GM21390 (cell line): Measurements from ENCODE around the gene MYO9B.

Experiments used
- ATAC-seq: cut with Tn5 transposase; IDR thresholded peaks from one replicate; pipeline ENCODE4 v1.9.1; 2021; ENCODE audit not compliant: unreplicated experiment

The MYO9B gene

DNA sequence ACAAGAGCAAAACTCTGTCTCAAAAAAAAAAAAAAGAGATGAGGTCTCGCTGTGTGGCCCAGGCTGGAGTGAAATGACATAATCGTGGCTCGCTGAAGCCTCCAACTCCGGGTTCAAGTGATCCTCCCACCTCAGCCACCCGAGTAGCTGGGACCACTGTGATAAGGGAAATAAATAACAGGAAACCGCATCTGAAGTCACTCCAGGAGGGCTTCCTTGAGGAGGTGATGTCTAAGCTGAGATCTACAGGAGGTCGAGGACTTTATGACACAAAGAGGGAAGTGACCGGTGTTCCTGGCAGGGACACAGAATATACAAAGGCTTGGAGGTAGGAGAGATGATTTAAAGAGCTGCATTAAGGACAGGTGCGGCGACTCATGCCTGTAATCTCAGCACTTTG lies 179.1 kb downstream of the MYO9B start:
- no peak for ATAC-seq

DNA sequence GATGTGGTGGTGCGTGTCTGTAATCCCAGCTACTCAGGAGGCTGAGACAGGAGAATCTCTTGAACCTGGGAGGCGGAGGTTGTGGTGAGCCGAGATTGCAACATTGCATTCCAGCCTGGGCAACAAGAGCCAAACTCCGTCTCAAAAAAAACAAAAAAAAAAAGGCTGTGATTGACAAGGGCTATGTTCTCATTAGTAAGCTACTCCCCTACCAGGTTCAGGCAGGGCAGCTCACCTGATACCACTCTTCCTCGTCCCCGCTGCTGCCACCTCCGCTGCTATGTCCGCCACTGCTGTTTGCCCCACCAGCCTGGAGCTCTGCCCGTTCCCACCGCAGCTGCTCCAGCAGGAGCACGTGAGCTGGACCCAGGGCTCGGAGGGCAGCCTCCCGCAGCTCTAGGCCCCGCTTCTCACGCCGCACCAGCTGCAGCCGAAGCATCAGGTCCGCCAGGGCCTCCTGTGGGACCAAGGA lies 179.6 kb downstream of the MYO9B start:
- no peak for ATAC-seq

DNA sequence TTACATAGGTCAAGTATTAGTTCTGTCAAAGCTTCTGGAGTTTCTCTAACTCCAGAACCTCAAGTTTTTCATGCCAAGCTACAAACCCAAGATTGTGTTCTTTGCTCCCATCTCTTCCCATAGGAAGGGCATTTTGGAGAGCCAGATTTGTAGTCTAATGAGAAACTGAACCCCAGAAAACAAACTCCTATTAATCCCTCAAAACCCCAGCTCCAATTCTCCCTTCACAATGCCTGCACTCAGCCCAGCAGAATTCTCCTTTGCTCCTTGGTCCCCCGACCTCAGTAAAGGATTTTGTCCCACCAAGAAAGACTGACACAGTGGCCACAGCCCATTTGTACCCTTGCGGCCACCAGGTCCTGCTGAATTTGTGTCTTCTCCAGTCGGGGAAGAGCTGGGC lies 180.6 kb downstream of the MYO9B start:
- no peak for ATAC-seq

DNA sequence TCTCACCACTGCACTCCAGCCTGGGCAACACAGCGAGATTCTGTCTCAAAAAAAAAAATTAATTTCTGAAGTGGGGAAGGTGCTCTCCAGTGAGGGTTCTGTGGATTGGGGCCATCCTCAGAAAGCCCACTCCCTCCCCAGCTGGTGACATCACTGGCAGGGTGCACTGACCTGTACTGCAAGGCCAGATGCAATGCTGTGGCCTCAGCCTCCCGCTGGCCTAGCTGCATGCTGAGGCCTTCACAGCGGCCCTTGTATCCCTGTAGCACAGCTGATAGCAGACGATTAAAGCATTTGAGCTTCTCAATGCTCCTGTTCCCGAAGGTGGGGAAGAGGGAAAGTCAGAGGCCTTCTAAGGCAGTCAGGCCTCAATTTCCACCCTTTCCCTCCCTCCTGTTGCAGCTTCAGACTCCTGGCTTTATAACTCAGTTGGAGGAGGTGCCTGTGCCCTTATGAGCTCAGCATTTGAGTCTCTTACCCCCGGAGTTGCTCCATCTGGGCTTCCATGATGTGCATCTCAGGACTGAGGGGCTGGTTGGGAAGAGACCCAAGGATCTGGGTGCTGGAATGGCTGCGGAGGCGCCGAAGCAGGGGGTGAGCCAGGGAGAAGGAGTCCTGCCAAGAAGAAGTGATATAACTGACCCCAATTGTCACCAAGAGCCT lies 183.7 kb downstream of the MYO9B start:
- no peak for ATAC-seq

DNA sequence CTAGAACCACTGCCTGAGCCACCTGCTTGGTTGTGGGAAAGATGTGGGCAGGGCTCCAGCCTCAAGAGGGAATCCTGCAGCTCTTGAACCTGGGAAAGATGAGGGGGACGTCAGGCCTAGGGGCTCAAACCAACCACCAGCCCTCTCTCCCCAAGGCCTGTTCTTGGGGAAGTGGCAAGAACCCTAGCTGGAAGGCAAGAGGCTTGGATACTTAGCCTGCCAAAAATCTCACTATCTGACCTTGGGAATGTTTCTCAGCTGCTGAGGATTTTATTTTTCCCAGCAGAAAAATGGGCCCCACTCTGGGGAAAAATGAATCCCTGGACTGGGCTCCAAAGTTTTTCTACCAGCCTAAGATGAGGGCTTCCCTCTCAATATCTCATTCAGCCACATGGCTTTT lies 184.4 kb downstream of the MYO9B start:
- ATAC-seq = no peak

DNA sequence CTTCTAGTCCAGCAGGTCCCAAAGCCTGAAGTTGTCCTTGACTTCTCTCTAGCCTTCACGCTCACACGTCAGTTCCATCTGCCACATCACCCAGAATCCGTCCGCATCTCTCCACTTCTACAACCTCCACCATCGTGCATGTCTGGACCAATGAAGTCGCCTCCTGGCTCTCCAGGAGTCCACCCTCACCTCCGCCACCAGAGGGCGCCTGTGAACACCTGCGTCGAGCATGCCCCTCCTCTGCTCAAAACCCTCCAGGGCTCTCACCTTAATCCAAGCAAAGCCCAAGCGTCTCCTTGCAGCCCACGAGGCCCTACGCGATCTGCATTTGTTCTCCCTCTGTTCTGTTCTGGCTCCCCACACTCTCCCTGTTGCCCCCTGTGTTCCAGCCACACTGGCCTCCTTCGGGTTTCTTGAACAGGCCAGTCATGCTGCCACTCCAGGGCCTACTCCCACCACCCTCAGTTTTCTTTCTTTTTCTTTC lies 185.3 kb downstream of the MYO9B start:
- ATAC-seq = peak; percentile 76

DNA sequence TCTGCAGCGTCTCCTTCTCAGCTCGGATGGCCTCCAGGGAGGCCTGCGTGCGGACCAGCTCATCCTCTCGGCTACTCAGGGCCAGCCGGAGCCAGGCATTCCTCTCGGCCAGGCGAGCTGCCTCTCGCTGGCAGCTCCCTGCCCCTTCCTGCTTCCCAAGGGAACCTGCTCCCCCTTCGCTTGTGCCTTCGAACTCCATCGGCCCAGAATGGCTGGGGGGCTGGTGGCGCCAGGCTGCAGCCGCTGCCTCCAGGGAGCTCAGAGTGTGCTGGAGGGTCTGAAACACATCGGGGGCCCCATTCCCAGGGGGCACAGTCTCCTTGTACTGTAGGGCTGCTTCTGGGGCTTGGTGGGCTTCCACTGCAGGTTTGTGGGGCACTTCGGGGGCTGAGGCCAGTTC lies 187.0 kb downstream of the MYO9B start:
- ATAC-seq = no peak
